ENCODE measurements around the gene RAB3IP.

DNA sequence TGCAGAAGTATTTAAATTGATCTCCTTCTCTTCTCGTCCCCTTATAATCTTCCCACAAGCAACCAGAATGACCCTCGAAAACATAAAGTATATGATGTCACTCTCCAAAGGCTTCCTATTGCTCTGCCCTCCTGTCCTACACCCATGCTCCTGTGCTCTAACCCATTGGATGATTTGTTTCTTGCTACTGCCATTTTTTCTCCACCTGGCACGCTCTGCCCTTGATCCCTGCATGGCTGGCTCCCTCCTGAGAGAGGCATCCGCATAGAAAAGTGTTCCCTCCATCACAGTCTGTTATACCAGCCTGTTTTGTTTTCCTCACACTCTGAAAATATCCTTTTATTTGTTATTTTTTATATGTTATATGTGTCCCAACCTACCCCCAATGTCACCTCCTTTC, 106.2 kb downstream of the RAB3IP start:
- TF ChIP-seq, protein P1, sequence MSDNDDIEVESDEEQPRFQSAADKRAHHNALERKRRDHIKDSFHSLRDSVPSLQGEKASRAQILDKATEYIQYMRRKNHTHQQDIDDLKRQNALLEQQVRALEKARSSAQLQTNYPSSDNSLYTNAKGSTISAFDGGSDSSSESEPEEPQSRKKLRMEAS (IDR thresholded peaks at IDR 0.05): no peak
- TF ChIP-seq, protein P2, sequence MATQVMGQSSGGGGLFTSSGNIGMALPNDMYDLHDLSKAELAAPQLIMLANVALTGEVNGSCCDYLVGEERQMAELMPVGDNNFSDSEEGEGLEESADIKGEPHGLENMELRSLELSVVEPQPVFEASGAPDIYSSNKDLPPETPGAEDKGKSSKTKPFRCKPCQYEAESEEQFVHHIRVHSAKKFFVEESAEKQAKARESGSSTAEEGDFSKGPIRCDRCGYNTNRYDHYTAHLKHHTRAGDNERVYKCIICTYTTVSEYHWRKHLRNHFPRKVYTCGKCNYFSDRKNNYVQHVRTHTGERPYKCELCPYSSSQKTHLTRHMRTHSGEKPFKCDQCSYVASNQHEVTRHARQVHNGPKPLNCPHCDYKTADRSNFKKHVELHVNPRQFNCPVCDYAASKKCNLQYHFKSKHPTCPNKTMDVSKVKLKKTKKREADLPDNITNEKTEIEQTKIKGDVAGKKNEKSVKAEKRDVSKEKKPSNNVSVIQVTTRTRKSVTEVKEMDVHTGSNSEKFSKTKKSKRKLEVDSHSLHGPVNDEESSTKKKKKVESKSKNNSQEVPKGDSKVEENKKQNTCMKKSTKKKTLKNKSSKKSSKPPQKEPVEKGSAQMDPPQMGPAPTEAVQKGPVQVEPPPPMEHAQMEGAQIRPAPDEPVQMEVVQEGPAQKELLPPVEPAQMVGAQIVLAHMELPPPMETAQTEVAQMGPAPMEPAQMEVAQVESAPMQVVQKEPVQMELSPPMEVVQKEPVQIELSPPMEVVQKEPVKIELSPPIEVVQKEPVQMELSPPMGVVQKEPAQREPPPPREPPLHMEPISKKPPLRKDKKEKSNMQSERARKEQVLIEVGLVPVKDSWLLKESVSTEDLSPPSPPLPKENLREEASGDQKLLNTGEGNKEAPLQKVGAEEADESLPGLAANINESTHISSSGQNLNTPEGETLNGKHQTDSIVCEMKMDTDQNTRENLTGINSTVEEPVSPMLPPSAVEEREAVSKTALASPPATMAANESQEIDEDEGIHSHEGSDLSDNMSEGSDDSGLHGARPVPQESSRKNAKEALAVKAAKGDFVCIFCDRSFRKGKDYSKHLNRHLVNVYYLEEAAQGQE (IDR thresholded peaks at IDR 0.05; ENCODE audit: low read depth): no peak
- no peak for TF ChIP-seq TAF1 (IDR thresholded peaks at IDR 0.05; ENCODE audit: low read depth)
- no peak for TF ChIP-seq EP300 (IDR thresholded peaks at IDR 0.05; ENCODE audit: borderline replicate concordance)
